ENCODE results near the gene AHCYL2.

DNA sequence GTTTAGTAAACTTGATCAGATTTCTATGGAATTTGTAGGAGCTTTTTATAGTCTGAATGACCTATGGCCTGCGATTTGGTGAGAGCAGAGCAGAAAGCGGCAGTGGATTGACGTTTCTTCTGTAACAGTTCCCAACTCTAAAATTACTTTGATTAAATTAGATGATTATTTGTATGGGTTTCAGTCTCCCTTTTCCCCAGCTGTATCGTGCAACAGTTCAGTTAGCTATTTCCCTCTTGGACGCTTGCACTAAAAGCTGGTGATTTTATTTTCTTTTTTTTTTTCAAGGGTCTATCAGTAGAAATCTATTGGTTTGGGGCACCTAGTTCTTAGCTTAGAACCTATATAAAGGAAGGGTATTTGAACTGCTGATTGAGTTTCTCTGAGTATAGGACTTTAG is 6.8 kb downstream of the AHCYL2 start:
- no peak for TF ChIP-seq EZH2 (IDR thresholded peaks at IDR 0.05; ENCODE audit: insufficient read depth, poor library complexity, severe bottlenecking)
- no peak for TF ChIP-seq EZH2phosphoT487 (IDR thresholded peaks at IDR 0.05; ENCODE audit: insufficient read depth, low read depth)

Data from GM23248 (cell line).